HG02943 (cell line): ENCODE results near the gene C19orf85.
"Not testable (repeated sequence)": the region's sequence is repeated elsewhere in the genome, so short reads cannot be mapped to it uniquely, and the experiment has no call there.

Source experiments
- ATAC-seq: cut with Tn5 transposase; IDR thresholded peaks from one replicate; pipeline ENCODE4 v1.9.1; 2021; ENCODE audit warnings: mild to moderate bottlenecking, low read depth, moderate library complexity; ENCODE audit not compliant: unreplicated experiment

C19orf85 gene

GRCh38 chr19:55461259-55461973, 3.1 kb downstream of the C19orf85 start, which contains the start of gene ISOC2:
TSS of gene ISOC2 (minus strand) at chr19:55461642. CDS start at chr19:55456486, 5,156 bp downstream.
- peak; percentile 94 for ATAC-seq

- no peak for ATAC-seq
These were observed 3.8 kb downstream of the C19orf85 start for GRCh38 chr19:55460670-55461258.

GRCh38 chr19:55459950-55460657, 4.4 kb downstream of the C19orf85 start:
- no peak for ATAC-seq

GRCh38 chr19:55459551-55459949, 5.0 kb downstream of the C19orf85 start:
- no peak for ATAC-seq

- no peak for ATAC-seq
These were observed 6.7 kb downstream of the C19orf85 start for GRCh38 chr19:55457683-55458457.

GRCh38 chr19:55456347-55456746, 8.2 kb downstream of the C19orf85 start:
- no peak for ATAC-seq

- ATAC-seq: no peak
These were observed 8.8 kb downstream of the C19orf85 start for GRCh38 chr19:55455576-55456235.

GRCh38 chr19:55454787-55455243, 9.7 kb downstream of the C19orf85 start:
- no peak for ATAC-seq

GRCh38 chr19:55453511-55454260, 10.9 kb downstream of the C19orf85 start:
- ATAC-seq: no peak

GRCh38 chr19:55452749-55453346, 11.7 kb downstream of the C19orf85 start:
- no peak for ATAC-seq

- ATAC-seq: no peak
These were observed 12.4 kb downstream of the C19orf85 start for GRCh38 chr19:55451965-55452748.

- ATAC-seq: no peak
These were observed 13.2 kb downstream of the C19orf85 start for GRCh38 chr19:55451163-55451964.

GRCh38 chr19:55449469-55449868, 15.1 kb downstream of the C19orf85 start:
- no peak for ATAC-seq

GRCh38 chr19:55448175-55448490, 16.4 kb downstream of the C19orf85 start:
- not testable (repeated sequence) for ATAC-seq

- no peak for ATAC-seq
These were observed 17.0 kb downstream of the C19orf85 start for GRCh38 chr19:55447421-55448174.

- no peak for ATAC-seq
These were observed 18.5 kb downstream of the C19orf85 start for GRCh38 chr19:55446060-55446459.

GRCh38 chr19:55444646-55445045, 19.9 kb downstream of the C19orf85 start:
- no peak for ATAC-seq
